NCI-H82 treated with DMSO at 0.1 percent for 48 hours (cell line): ENCODE results near the gene EFCAB5.
A peak's percentile ranks its signal among the peaks of the same experiment; 100 is the strongest.
"Not testable (repeated sequence)": the region's sequence is repeated elsewhere in the genome, so short reads cannot be mapped to it uniquely, and the experiment has no call there.

ENCODE experiments used
- DNase-seq: peaks from one replicate; lab custom pipeline; 2025; ENCODE audit not compliant: unreplicated experiment; lab: John Stamatoyannopoulos, UW

The EFCAB5 gene

GRCh38 chr17:30093463-30094147, 152.2 kb downstream of the EFCAB5 start:
- DNase-seq = peak; percentile 62

- DNase-seq = peak; percentile 6
Observed at GRCh38 chr17:30095507-30096244, 154.2 kb downstream of the EFCAB5 start.

GRCh38 chr17:30101686-30102390, 160.4 kb downstream of the EFCAB5 start:
- DNase-seq = no peak

- DNase-seq = no peak
Observed at GRCh38 chr17:30103921-30104320, 162.5 kb downstream of the EFCAB5 start.

- peak; percentile 97 for DNase-seq
Observed at GRCh38 chr17:30104575-30105339, 163.3 kb downstream of the EFCAB5 start.

GRCh38 chr17:30112794-30113193, 171.4 kb downstream of the EFCAB5 start:
- no peak for DNase-seq

- DNase-seq = no peak
Observed at GRCh38 chr17:30113213-30113612, 171.8 kb downstream of the EFCAB5 start.

GRCh38 chr17:30116345-30116660, 174.9 kb downstream of the EFCAB5 start:
- no peak for DNase-seq

GRCh38 chr17:30116661-30117551, 175.5 kb downstream of the EFCAB5 start, which contains the start of gene NSRP1:
NSRP1 (plus strand) TSS chr17:30116816; CDS start chr17:30116844, 28 bp downstream.
- peak; percentile 77 for DNase-seq

GRCh38 chr17:30117675-30118081, 176.2 kb downstream of the EFCAB5 start:
- no peak for DNase-seq

- DNase-seq = not testable (repeated sequence)
Observed at GRCh38 chr17:30118635-30119034, 177.2 kb downstream of the EFCAB5 start.

GRCh38 chr17:30124273-30124796, 182.9 kb downstream of the EFCAB5 start:
- DNase-seq = no peak

- no peak for DNase-seq
Observed at GRCh38 chr17:30130121-30130520, 188.7 kb downstream of the EFCAB5 start.

- no peak for DNase-seq
Observed at GRCh38 chr17:30132615-30133014, 191.2 kb downstream of the EFCAB5 start.

- no peak for DNase-seq
Observed at GRCh38 chr17:30133197-30133596, 191.8 kb downstream of the EFCAB5 start.

- no peak for DNase-seq
Observed at GRCh38 chr17:30134551-30134950, 193.1 kb downstream of the EFCAB5 start.

GRCh38 chr17:30137158-30137557, 195.7 kb downstream of the EFCAB5 start:
- DNase-seq = no peak

GRCh38 chr17:30147860-30148259, 206.4 kb downstream of the EFCAB5 start:
- not testable (repeated sequence) for DNase-seq

- DNase-seq = no peak
Observed at GRCh38 chr17:30148376-30148775, 206.9 kb downstream of the EFCAB5 start.

- no peak for DNase-seq
Observed at GRCh38 chr17:30151471-30151870, 210.0 kb downstream of the EFCAB5 start.
